22Rv1 (cell line): ENCODE measurements around the gene TOPAZ1.

Experiments used
- H3K27ac ChIP-seq: fragments of 450-650 bp; 2 replicates; pipeline ENCODE4 v1.5.1; 2017
- ZFX ChIP-seq: fragments of 450-650 bp; IDR thresholded peaks from 2 replicates; pipeline ENCODE4 v1.6.1; 2017; ENCODE audit warnings: antibody characterized with exemption, borderline replicate concordance
- TF ChIP-seq, protein P1 (sequence below): fragments of 450-650 bp; IDR thresholded peaks from 2 replicates; pipeline ENCODE4 v1.5.1; 2017; ENCODE audit warnings: mild to moderate bottlenecking

The TOPAZ1 gene

DNA sequence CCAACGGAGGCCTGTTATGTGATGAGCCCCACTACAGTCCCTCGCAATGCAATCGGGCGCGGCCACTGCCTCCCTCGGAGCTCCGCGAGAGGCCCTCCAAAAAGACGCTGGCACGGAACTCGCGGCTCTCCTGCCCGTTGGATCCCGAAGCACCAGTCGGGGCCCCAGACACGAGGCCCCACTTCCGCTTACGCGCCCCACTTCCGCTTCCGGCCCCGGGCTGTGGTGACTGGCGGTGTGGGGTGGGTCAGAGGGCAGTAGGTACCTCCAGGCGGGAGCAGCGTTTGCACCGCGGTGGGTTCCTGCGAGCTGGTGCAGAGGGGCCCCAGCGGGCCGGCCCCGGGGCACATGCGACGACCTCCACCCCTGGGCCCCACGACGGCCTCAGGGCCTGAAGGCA is at the start of gene TOPAZ1:
TOPAZ1 (plus strand) TSS at position 181 of the 400 bp plus-strand sequence; CDS start at position 349, 168 bp downstream.
- no peak within 1 kb of the TSS for H3K27ac ChIP-seq
- TF ChIP-seq ZFX = no peak
- TF ChIP-seq, protein P1, sequence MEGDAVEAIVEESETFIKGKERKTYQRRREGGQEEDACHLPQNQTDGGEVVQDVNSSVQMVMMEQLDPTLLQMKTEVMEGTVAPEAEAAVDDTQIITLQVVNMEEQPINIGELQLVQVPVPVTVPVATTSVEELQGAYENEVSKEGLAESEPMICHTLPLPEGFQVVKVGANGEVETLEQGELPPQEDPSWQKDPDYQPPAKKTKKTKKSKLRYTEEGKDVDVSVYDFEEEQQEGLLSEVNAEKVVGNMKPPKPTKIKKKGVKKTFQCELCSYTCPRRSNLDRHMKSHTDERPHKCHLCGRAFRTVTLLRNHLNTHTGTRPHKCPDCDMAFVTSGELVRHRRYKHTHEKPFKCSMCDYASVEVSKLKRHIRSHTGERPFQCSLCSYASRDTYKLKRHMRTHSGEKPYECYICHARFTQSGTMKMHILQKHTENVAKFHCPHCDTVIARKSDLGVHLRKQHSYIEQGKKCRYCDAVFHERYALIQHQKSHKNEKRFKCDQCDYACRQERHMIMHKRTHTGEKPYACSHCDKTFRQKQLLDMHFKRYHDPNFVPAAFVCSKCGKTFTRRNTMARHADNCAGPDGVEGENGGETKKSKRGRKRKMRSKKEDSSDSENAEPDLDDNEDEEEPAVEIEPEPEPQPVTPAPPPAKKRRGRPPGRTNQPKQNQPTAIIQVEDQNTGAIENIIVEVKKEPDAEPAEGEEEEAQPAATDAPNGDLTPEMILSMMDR = no peak

DNA sequence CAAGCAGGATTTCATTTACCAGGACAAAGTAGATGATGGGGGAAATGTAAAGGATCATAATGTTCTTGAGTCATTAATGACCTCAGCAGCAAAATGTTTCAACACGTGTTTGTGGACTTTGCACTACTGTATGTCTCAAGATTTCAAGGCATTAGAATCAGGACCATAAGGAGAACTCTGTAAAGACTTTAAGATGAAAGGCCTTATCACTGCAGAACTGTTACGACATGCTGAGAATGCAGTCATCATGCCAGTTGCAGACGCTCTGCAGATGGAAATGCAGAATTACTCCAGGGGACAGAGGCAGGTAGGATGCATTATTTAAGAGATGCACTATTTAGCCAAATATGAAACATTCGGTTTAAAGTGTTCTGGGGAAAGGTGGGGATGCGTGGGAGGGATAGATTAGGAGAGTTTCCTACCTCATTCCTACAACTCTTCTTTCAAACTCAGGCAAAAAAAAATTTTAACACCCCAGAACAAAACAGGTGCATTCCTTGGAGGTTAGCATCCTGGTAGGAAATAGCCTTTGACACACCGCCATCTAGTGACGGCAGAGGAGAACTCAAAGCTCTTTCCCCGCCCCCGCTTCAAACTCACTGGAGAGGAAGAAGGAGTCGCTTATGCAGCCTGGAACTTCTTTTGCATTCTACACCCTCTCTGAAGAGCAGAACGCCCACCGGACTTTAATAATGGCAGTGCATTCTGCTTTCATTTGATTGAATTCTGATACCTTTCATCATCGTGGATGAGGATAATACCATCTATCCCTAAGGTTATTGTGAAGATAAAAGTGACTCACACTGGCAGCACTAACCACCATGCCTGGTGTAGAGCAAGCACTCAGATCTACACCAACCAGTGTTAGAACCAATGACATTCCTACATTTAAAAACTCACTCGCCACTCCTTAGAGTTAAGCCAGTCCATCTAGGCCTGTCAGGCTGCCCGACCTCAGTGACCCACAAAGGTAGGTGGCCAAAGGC is 43.1 kb upstream of the TOPAZ1 start:
- TF ChIP-seq ZFX = no peak
- TF ChIP-seq, protein P1 = peak; percentile 87
- H3K27ac ChIP-seq = no peak overlapping the region

DNA sequence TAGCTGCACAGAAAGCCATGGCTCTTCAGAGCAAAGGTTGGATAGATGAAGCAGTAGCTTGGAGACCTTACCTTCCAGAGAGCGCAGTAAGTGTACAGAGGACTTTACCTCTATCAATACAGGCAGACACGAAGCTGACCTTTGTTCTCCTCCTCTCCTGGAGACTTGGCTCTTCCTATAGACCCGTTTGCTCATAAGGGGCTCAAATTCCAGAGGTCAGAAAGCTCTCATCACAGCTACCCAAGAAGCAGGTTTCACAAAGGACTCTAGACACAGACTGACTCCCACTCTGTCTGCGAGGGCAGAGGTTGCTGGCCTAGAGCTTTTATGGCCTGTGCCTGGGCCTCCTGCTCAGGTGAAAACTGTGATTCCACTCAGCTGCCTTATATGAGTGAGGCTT is 35.4 kb upstream of the TOPAZ1 start:
- H3K27ac ChIP-seq = no peak overlapping the region
- TF ChIP-seq, protein P1 = no peak
- TF ChIP-seq ZFX = no peak

DNA sequence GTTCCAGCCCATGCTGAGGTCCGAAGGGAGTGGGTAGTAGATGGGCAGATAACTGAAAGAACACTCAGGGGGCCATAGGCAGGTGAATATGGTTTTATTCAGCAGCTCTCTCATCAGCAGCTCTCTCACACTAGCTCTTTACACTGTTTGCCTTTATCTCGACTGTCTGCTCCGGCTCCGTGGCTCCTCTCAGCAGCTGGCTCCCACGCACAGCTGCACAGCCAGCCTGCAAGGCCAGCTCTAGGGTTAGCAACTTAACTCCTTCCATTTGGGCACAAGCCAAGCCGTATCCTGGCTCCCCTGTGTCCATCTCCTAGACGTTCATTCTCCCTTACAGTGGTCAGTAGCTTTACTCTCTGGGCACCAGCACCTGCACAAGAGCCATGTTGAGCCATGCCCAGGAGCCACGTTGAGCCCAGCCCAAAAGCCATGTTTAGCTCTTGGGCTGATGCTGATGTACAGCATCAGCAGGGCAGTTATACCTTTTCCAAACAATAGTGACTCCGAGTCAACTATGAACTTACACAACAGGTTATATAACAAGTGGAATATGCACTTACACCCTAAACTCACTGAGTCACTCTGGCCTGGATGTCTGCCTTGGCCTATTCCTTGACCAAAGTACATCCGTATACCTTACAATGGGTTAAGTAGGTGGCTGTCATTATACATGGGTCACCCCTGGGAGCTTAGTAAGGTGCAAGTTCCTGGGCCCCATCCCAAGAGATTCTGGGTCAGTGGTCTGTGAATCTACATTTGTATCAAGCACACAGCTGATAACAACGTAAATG is 34.6 kb upstream of the TOPAZ1 start:
- no peak overlapping the region for H3K27ac ChIP-seq
- TF ChIP-seq, protein P1 = no peak
- no peak for TF ChIP-seq ZFX

DNA sequence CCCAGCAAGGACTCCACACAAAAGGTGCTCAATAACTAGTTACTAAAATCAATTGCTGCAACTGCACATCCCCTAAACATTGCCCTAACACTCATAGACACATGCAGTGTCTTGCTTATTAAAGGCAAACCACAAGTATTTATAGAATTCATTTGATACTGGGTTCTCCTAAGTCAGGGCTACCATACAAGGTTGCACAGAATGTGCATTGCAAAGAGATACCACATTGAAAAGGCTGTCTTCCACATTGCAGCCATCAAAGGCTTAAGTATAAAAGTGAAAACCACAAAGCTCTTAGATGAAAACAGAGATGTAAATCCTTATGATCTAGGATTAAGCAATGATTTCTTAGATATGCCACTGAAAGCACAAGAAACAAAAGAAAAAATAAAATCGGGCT is 33.6 kb upstream of the TOPAZ1 start:
- TF ChIP-seq, protein P1 = no peak
- no peak for TF ChIP-seq ZFX
- H3K27ac ChIP-seq = no peak overlapping the region

DNA sequence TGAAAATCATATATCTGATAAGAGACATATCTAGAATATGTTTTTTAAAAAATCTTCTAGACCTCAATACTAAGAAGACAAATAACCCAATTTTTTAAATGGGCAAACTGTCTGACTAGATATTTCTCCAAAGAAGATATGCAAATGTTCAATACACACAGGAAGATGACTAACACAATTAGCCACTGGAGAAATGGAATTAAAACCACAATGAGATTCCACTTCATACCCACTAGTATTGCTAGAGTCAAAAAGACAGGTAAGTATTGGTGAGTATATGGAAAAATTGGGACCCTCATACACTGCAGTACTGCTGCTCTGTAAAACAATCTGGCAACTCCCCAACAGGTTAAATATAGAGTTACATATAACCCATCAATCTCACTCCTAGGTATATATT is 33.1 kb upstream of the TOPAZ1 start:
- no peak for TF ChIP-seq ZFX
- TF ChIP-seq, protein P1 = no peak
- H3K27ac ChIP-seq = no peak overlapping the region
